Measurements from ENCODE around the gene KRTAP10-6. TPM values are rescaled to one million over a fixed set of nuclear protein-coding genes. Genes with fewer than 3 reads are reported as not detected.

The KRTAP10-6 gene
- total RNA-seq, 1 experiment from 2014 or later = not detected

DNA sequence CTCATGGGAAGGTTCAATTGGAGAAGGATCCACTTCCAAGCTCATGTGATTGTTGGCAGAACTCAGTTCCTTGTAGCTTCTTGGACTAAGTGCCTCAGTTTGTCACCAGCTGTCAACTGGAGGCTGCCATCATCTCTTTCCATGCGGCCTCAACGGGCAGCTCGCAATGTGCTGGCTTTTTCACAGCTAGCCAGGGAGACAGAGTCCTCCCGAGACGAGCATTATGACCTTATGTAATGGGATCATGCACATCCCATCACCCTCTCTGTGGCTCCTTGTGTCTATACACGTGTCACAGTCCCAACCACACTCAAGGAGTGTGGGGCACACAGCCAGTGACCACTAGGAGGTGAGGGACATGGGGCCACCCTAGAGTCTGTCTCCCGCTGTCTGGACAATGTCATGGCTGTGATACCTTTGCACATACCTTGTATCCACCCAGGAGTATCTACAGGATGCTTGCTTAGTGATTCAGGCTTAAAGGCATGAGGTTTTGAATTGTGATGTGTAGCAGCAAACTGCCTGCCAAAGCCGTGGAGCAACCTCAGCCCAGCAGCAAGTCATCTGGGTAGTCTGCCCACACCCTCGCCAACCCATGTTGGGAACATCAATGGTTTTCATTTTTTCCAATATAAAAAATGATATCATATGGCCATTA, 3.9 kb upstream of the KRTAP10-6 start:
- Histone ChIP-seq H3K79me2 (ENCODE audit: insufficient read depth, low read length) (no peaks in the 10 kb centered on the region), H3K36me3 (ENCODE audit: control insufficient read depth in 1 of 2, insufficient read depth in 2 of 2, low read length in 2 of 2) (no peaks in the 10 kb centered on the region), H3K27ac (ENCODE audit: low read depth, low read length) (no peak overlapping the region), H3K27me3 (ENCODE audit: insufficient read depth, low read length) (no peaks in the 10 kb centered on the region), H3K4me3 (replicated peaks in 1 of 2; ENCODE audit: low read depth in 1 of 2, low read length in 2 of 2) (no peak overlapping the region), H3K4me2 (ENCODE audit: low read length) (no peak overlapping the region), H4K20me1 (ENCODE audit: insufficient read depth) (no peaks in the 10 kb centered on the region), H3K9me3 (ENCODE audit: control insufficient read depth in 1 of 2, insufficient read depth in 1 of 2, low read depth in 1 of 2, low read length in 2 of 2) (no peaks in the 10 kb centered on the region), H2AFZ (ENCODE audit: low read depth, low read length, poor library complexity, severe bottlenecking) (no peak overlapping the region), H3K4me1 (ENCODE audit: control insufficient read depth in 1 of 2, insufficient read depth in 2 of 2, low read length in 2 of 2) (peaks cover 0 to 3% of the 10 kb centered on the region in 2 experiments; a peak in 1 of 4 replicates), H3K9ac (ENCODE audit: low read length) (no peak overlapping the region), H3K9me2 (ENCODE audit: insufficient read depth) (no peaks in the 10 kb centered on the region)
- CTCF ChIA-PET = no interaction called here
- no TSS peak for BruUV-seq (replicated peaks)
- ATAC-seq = no peak
- POLR2A ChIA-PET = no interaction called here
- RAD21 ChIA-PET (ENCODE audit: low non-redundant PET in 1 of 2, low total read pairs in 2 of 2, uncharacterized antibody in 2 of 2, unreplicated experiment in 2 of 2) = interaction anchor here in 1 of 2 experiments (0.6 kb wide), 1 partner anchor 87 kb away, joined by 5 read pairs; no protein-coding TSS in a partner anchor
- no peak for TF ChIP-seq ZFX (IDR thresholded peaks at IDR 0.05)
- no peak for TF ChIP-seq SP1 (IDR thresholded peaks at IDR 0.05; ENCODE audit: low read depth)
- TF ChIP-seq POLR2A (IDR thresholded peaks at IDR 0.05; ENCODE audit: borderline replicate concordance, extremely low read depth, insufficient read depth, insufficient read length) = no peak
- no peak for TF ChIP-seq EGR1 (IDR thresholded peaks at IDR 0.05; ENCODE audit: low read depth)
- TF ChIP-seq CEBPB (IDR thresholded peaks at IDR 0.05; ENCODE audit: low read depth) = no peak
- TF ChIP-seq, protein P1, sequence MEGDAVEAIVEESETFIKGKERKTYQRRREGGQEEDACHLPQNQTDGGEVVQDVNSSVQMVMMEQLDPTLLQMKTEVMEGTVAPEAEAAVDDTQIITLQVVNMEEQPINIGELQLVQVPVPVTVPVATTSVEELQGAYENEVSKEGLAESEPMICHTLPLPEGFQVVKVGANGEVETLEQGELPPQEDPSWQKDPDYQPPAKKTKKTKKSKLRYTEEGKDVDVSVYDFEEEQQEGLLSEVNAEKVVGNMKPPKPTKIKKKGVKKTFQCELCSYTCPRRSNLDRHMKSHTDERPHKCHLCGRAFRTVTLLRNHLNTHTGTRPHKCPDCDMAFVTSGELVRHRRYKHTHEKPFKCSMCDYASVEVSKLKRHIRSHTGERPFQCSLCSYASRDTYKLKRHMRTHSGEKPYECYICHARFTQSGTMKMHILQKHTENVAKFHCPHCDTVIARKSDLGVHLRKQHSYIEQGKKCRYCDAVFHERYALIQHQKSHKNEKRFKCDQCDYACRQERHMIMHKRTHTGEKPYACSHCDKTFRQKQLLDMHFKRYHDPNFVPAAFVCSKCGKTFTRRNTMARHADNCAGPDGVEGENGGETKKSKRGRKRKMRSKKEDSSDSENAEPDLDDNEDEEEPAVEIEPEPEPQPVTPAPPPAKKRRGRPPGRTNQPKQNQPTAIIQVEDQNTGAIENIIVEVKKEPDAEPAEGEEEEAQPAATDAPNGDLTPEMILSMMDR (IDR thresholded peaks at IDR 0.05 in 2 of 3, conservative IDR thresholded peaks at IDR 0.05 in 1 of 3; ENCODE audit: borderline replicate concordance in 1 of 3, insufficient read depth in 1 of 3, low read depth in 2 of 3, low read length in 2 of 3) = no peak
- TF ChIP-seq ELF1 (IDR thresholded peaks at IDR 0.05; ENCODE audit: borderline replicate concordance, low read depth) = no peak
- TF ChIP-seq SIN3A (IDR thresholded peaks at IDR 0.05; ENCODE audit: low read depth) = no peak
- no peak for TF ChIP-seq TCF7L2 (IDR thresholded peaks at IDR 0.05; ENCODE audit: borderline replicate concordance, extremely low read depth, insufficient read depth, insufficient read length)
- no peak for TF ChIP-seq ZBTB33 (IDR thresholded peaks at IDR 0.05; ENCODE audit: extremely low read depth, insufficient replicate concordance, low read length)
- TF ChIP-seq FOSL1 (IDR thresholded peaks at IDR 0.05; ENCODE audit: low read depth) = no peak
- no peak for TF ChIP-seq POLR2AphosphoS5 (IDR thresholded peaks at IDR 0.05; ENCODE audit: low read depth, low read length)
- TF ChIP-seq REST (IDR thresholded peaks at IDR 0.05; ENCODE audit: low read depth) = no peak
- TF ChIP-seq YY1 (IDR thresholded peaks at IDR 0.05; ENCODE audit: extremely low read depth, insufficient replicate concordance, low read depth, low read length) = no peak
- TF ChIP-seq, protein P2, sequence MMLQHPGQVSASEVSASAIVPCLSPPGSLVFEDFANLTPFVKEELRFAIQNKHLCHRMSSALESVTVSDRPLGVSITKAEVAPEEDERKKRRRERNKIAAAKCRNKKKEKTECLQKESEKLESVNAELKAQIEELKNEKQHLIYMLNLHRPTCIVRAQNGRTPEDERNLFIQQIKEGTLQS (IDR thresholded peaks at IDR 0.05) = no peak
- TF ChIP-seq EZH2phosphoT487 (IDR thresholded peaks at IDR 0.05; ENCODE audit: borderline replicate concordance) = no peak
- TF ChIP-seq ZNF274 (IDR thresholded peaks at IDR 0.05; ENCODE audit: low read depth, low read length) = no peak
- no peak for TF ChIP-seq SRF (IDR thresholded peaks at IDR 0.05; ENCODE audit: low read depth)
- no peak for TF ChIP-seq JUND (IDR thresholded peaks at IDR 0.05)
- intact Hi-C loops (cut with micrococcal nuclease) = no loop called here
- DNase-seq (ENCODE audit: low read depth, low spot score) = no peak

Data from HCT116 (cell line).